Kasumi-1 (cell line): ENCODE measurements around the gene ATP7B.

Experiments
- DNase-seq, 2 experiments: peaks; one replicate each; lab custom pipeline; 2025; lab: John Stamatoyannopoulos, UW

The ATP7B gene

GRCh38 chr13:51978796-51979556 lies 32.3 kb downstream of the ATP7B start:
- DNase-seq = no peak

GRCh38 chr13:51977625-51978024 lies 33.6 kb downstream of the ATP7B start:
- no peak for DNase-seq

- no peak for DNase-seq
Observed at GRCh38 chr13:51976890-51977289, 34.4 kb downstream of the ATP7B start.

GRCh38 chr13:51976423-51976822 lies 34.8 kb downstream of the ATP7B start:
- no peak for DNase-seq

- no peak for DNase-seq
Observed at GRCh38 chr13:51974482-51974881, 36.8 kb downstream of the ATP7B start.

- no peak for DNase-seq
Observed at GRCh38 chr13:51971520-51972426, 39.5 kb downstream of the ATP7B start.

- DNase-seq = no peak
Observed at GRCh38 chr13:51970349-51970748, 40.9 kb downstream of the ATP7B start.

GRCh38 chr13:51967482-51968446 lies 43.5 kb downstream of the ATP7B start:
- DNase-seq = peak; percentile 6 to 12

- DNase-seq = no peak
Observed at GRCh38 chr13:51966186-51966585, 45.1 kb downstream of the ATP7B start.

- DNase-seq = no peak
Observed at GRCh38 chr13:51961493-51962403, 49.5 kb downstream of the ATP7B start.

- DNase-seq = no peak
Observed at GRCh38 chr13:51960766-51961165, 50.5 kb downstream of the ATP7B start.

- DNase-seq = no peak
Observed at GRCh38 chr13:51959773-51960172, 51.5 kb downstream of the ATP7B start.

- DNase-seq = no peak
Observed at GRCh38 chr13:51958217-51958547, 53.1 kb downstream of the ATP7B start.

- no peak for DNase-seq
Observed at GRCh38 chr13:51957377-51958216, 53.7 kb downstream of the ATP7B start.

- no peak for DNase-seq
Observed at GRCh38 chr13:51956717-51957116, 54.5 kb downstream of the ATP7B start.

GRCh38 chr13:51955816-51956603 lies 55.2 kb downstream of the ATP7B start:
- no peak for DNase-seq

- no peak for DNase-seq
Observed at GRCh38 chr13:51955281-51955771, 55.9 kb downstream of the ATP7B start.

- DNase-seq = no peak
Observed at GRCh38 chr13:51953347-51954195, 57.7 kb downstream of the ATP7B start.
